Measurements from ENCODE around the gene HMGXB3. TPM values are rescaled to one million over a fixed set of nuclear protein-coding genes. Genes with fewer than 3 reads are reported as not detected.

HMGXB3 gene
- total RNA-seq, 1 donor from 2014 or later: 44.4 TPM

DNA sequence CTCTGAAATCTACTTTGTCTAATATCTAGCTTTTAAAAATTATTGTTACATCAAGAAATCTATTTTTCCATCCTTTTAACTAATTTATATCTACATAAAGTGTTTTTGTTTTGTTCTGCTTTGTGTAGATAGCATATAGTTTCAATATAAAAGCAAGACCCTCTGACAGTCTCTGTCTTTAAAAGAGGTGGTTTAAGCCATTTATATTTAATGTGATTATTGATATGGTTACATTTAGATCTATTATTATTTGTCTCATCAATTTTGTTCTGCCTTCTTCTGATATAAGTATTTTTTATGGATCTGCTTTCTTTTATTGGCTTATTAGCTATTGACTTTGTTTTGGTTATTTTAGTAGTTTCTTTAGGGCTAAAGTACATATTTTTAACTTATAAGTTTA is 16.0 kb downstream of the HMGXB3 start:
- H3K9me3 Mint-ChIP-seq: peaks cover 4% of the 10 kb centered on the region
- no peak overlapping the region for H3K27ac Mint-ChIP-seq (ENCODE audit: unreplicated experiment)
- H3K27me3 Mint-ChIP-seq (ENCODE audit: low read depth): no peaks in the 10 kb centered on the region
- no peak for DNase-seq (ENCODE audit: low read depth, low spot score)
- peaks cover 2% of the 10 kb centered on the region for H3K4me1 Mint-ChIP-seq
- H3K4me3 Mint-ChIP-seq: no peak overlapping the region
- peaks cover 48% of the 10 kb centered on the region for H3K36me3 Mint-ChIP-seq (ENCODE audit: low read depth)
- TF ChIP-seq, protein P1, sequence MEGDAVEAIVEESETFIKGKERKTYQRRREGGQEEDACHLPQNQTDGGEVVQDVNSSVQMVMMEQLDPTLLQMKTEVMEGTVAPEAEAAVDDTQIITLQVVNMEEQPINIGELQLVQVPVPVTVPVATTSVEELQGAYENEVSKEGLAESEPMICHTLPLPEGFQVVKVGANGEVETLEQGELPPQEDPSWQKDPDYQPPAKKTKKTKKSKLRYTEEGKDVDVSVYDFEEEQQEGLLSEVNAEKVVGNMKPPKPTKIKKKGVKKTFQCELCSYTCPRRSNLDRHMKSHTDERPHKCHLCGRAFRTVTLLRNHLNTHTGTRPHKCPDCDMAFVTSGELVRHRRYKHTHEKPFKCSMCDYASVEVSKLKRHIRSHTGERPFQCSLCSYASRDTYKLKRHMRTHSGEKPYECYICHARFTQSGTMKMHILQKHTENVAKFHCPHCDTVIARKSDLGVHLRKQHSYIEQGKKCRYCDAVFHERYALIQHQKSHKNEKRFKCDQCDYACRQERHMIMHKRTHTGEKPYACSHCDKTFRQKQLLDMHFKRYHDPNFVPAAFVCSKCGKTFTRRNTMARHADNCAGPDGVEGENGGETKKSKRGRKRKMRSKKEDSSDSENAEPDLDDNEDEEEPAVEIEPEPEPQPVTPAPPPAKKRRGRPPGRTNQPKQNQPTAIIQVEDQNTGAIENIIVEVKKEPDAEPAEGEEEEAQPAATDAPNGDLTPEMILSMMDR (conservative IDR thresholded peaks at IDR 0.05): no peak

DNA sequence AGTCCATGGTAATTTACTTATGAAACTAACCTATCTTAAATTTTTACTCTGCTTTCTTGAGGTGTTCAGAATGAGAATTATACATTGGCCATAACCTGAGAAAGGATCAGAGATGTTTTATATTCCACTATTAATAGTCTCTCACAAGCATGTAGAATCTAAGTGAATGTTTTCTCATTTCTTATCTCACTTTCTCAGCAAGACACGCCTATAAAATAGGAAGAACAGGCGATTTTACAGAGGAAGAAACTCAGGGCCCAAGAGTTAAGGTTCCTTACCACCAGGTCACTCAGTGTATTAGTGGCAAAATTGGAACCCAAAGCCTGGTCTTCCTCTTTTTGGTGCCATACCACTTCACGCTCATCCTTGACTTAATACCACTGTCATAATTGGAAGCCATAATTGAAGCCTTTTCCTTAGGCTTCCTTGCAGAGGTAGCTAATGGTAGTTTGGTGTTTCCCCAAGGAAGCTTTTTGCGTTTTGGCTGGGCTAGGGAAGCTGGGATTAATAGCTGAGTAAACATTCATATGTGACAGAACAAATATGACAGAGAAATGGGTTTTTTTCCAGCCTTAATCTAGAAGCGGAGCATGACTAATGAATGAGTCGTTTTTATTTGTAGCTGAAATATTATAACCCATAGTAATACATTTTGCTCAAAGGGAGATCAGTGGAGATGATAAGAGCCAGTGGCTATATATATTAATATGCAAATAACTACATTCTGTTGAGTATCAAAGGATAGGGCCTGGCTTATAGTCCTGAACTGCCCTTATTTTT is 16.9 kb downstream of the HMGXB3 start:
- no peak for DNase-seq (ENCODE audit: low read depth, low spot score)
- no peak overlapping the region for H3K27ac Mint-ChIP-seq (ENCODE audit: unreplicated experiment)
- peaks cover 10% of the 10 kb centered on the region for H3K4me1 Mint-ChIP-seq
- H3K27me3 Mint-ChIP-seq (ENCODE audit: low read depth): no peaks in the 10 kb centered on the region
- peaks cover 46% of the 10 kb centered on the region for H3K36me3 Mint-ChIP-seq (ENCODE audit: low read depth)
- H3K9me3 Mint-ChIP-seq: peaks cover 4% of the 10 kb centered on the region
- TF ChIP-seq, protein P1 (conservative IDR thresholded peaks at IDR 0.05): no peak
- no peak overlapping the region for H3K4me3 Mint-ChIP-seq

DNA sequence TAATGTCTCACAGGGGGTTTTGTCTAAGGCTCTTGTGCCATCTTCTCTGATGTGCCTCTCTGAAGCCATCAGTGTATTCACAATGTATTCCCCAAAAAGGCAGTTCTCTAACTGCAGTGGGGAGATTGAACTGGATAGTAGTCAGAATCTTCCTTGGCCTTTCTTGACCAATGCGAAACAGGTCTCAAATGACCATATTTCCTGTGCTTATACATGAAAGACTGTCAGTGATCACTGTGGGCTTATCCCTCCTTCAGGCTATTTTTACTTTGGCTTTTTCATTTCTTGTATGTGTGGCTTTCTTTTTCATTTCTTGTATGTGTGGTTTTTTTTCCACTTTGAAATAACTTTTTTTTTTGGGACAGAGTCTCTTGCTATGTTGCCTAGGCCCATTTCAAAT is 19.7 kb downstream of the HMGXB3 start:
- Mint-ChIP-seq H3K27ac (ENCODE audit: unreplicated experiment) (no peak overlapping the region), H3K36me3 (ENCODE audit: low read depth) (peaks cover 25% of the 10 kb centered on the region)

DNA sequence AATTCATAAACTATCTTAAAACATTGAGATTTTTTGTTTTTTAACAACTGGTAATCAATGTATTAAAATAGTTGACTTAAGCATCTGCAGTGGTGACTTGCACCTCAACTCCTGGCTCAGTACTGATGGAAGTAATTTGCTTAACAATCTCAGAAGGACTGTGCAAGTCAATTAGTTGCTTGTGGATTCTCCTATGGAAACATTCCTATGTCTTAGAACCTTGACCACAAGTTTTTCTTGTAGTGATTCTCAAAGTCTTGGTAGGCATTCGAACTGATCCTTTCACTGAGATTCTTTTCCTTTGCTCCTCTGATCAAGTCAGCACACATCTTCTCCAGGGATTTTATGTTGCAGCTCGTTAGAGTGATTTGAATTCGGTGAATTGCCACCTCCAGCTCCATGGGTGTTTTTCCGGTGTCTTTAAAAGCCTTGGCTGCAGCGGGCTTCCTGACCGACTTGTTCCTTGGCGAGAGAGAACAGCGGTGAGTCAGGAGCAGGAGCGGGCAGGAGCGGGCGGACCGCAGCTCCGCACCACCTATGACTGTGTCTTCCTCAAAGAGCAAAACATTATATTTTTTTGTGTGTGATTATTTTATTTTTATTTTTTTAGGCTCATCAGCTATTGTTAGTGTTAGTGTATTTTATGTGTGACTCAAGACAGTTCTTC is 21.1 kb downstream of the HMGXB3 start:
- Mint-ChIP-seq H3K36me3 (ENCODE audit: low read depth) (peaks cover 11% of the 10 kb centered on the region), H3K4me3 (no peak overlapping the region), H3K4me1 (peaks cover 13% of the 10 kb centered on the region), H3K27me3 (ENCODE audit: low read depth) (no peaks in the 10 kb centered on the region), H3K9me3 (peaks cover 2% of the 10 kb centered on the region), H3K27ac (ENCODE audit: unreplicated experiment) (peak overlapping the region; percentile 40)
- TF ChIP-seq, protein P1 (conservative IDR thresholded peaks at IDR 0.05): no peak
- no peak for DNase-seq (ENCODE audit: low read depth, low spot score)

More for the DNA sequence above, 19.7 kb downstream of the HMGXB3 start:
- no peaks in the 10 kb centered on the region for H3K27me3 Mint-ChIP-seq (ENCODE audit: low read depth)
- TF ChIP-seq, protein P1 (conservative IDR thresholded peaks at IDR 0.05): no peak
- H3K4me3 Mint-ChIP-seq: no peak overlapping the region
- peaks cover 2% of the 10 kb centered on the region for H3K9me3 Mint-ChIP-seq
- H3K4me1 Mint-ChIP-seq: peaks cover 13% of the 10 kb centered on the region
- DNase-seq (ENCODE audit: low read depth, low spot score): no peak

DNA sequence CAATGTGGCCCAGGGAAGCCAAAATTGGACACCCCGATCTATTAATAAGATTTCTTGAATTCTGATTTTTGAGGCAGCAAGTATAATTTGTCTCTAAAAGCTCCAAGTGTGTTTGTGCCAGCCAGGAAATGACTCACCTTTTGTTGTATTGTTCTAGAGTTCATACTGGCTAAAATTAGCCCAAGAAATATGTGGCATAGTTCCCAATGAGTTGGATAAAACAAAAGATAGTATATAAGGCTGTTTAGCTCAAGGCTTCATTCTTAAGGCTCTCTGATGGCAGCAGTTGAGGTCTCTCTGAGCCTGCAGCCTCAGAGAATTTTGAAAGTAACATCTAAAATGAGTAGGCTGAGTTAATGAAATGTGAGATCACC is 21.6 kb downstream of the HMGXB3 start:
- TF ChIP-seq, protein P1 (conservative IDR thresholded peaks at IDR 0.05): no peak
- Mint-ChIP-seq H3K27me3 (ENCODE audit: low read depth) (no peaks in the 10 kb centered on the region), H3K27ac (ENCODE audit: unreplicated experiment) (peak overlapping the region; percentile 73), H3K4me1 (peaks cover 13% of the 10 kb centered on the region), H3K4me3 (no peak overlapping the region), H3K9me3 (no peaks in the 10 kb centered on the region), H3K36me3 (ENCODE audit: low read depth) (peaks cover 6% of the 10 kb centered on the region)
- no peak for DNase-seq (ENCODE audit: low read depth, low spot score)

Measured in neural crest cell (in vitro differentiated cells).